GM19238 (cell line): Measurements from ENCODE around the gene AGAP1.

ENCODE experiments used
- DNase-seq: peaks from one replicate; pipeline ENCODE4 v3.0.0; 2011; ENCODE audit warnings: low spot score; ENCODE audit not compliant: insufficient read length

AGAP1 gene

DNA sequence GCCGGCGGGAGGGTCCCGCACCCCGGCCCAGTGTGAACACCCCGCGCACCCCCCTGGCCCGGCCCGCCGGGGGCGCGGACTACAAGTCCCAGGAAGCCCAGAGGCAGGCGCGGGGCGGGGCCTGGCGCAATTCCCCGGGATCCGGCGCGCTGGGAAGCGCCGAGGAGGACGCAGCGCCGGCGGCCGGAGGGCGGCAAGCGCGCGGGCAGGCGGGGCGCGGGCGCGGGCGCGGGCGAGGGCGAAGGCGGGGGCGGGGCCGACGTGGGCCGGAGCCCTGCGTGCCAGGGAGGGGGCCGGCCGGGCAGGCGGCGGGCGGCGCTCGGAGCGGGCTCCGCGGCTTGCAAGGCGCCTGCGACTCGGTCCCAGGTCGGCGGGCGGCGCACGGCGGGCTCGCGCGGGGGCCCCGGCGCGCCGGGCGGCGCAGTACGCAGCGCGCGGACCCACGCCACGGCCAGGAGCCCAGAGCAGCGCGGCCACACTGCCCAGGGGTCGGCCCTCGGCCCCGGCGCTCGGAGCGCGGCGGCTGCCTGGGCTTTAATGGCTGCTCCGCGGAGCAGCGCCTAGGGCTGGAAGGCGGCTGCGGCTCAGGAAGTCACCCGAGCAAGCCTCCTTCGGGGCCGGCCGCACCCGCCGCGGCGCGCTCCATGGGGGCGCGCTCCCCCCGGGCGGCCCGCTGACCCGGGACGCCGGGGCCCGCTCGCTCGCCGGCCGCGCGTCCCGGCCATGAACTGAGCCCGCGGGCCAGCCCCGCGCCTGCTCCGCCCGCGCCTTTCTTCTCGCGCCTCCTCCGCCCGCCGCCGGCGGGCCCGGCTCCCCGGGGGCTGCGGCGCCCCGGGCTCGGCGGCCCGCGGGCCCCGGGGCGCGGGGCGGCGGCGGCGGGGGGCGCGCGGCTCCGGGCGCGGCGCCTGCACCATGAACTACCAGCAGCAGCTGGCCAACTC lies at the start of gene AGAP1:
TSS of gene AGAP1 (plus strand) at position 269 of the 941 bp plus-strand sequence.
- no peak for DNase-seq

DNA sequence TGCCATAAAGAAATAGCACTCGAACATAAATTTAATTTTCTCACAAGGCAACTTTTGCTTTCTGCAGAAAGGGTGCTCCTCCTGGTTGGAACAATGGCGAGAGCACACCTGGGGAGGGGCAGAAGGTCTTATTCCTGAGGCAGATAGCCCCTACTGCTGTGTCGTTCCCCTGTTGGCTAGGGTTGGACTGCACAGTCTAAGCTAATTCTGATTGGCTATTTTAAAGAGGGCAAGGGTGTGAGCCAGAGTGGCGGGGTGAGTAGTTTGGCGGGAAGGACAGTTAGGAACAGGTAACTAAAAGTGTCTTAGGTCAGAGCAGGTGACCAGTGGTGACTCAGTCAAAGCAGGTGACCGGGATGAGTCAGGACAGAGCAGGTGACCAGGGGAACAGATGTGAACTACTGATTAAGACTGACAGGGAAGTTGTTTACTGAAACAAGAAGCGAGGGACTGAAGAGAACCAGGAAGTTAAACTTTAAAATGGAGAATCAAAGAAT lies 49.7 kb upstream of the AGAP1 start:
- no peak for DNase-seq

DNA sequence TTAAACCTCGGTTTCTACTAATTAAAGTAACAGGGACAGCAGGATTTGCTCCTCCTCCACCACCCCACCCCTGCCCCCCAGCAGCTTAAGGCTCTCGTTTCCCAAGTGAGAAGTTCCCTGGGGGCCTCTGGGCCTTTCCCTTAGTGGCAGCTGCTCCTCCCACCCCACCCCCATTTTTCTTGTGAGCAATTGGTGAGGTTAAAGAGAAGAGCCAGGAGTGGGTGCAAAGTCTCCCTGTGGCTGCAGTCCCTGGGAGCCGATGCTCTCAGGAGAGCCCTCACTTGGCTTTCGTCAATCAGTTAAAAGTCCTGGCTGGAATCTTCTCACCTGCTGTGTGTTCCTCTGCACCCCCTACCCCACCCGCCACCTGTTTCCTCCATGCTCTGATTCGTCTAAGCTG lies 48.7 kb upstream of the AGAP1 start:
- DNase-seq, result no peak

DNA sequence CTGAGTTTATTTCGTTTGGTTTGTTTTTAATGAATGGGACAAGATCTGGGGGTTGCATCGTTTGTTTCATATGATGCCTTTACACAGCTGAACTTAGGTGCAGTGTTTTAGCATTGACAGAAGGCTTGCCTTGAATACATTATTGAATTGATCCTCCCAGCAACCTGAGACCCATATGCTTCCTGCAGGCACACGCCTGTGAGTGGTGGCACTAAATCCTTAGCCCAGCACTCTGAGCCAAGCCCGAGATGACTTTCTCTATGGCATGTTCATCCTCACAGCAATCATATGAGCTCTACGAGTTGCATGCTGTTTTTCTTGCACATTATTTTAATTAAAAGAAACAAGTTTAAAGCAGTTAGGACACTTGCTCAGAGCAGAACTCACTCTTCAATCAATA lies 47.8 kb upstream of the AGAP1 start:
- DNase-seq, result no peak

DNA sequence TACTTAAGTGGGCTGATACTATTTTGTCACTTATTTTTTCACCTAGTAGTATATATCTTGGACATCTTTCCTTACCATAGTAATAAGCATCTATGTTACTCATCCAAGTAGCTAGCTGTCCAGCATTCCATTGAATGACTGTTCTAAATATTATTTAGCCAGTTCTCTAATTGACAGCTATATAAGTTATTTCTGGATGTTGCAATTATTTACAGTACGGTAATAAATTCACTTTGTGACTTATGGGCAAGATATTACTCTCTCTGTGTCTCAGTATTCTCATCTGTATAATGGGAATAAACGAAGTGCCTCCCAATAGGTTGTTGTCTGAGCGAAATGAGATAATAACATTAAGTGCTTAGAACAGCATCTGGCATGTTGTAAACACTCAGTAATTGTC lies 46.6 kb upstream of the AGAP1 start:
- no peak for DNase-seq

DNA sequence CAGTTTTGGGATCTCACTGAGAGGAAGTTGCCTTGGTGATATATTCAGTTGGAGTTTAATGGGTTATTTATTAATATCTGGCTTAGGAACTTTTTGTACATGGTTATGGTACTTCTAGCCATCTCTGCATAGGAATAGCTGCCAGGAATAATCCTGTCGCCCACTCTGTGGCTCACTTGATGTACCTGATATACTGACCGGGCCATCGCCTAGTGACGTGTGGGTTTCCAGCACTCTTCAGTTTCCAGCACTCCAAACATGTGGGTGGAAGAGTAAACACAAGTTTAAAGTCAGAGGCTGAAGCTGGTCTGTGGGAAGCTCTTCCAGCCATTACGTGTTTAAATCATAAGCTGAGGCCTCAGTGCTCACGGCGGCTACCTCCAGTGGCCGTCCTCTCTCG lies 44.3 kb upstream of the AGAP1 start:
- DNase-seq, result no peak

DNA sequence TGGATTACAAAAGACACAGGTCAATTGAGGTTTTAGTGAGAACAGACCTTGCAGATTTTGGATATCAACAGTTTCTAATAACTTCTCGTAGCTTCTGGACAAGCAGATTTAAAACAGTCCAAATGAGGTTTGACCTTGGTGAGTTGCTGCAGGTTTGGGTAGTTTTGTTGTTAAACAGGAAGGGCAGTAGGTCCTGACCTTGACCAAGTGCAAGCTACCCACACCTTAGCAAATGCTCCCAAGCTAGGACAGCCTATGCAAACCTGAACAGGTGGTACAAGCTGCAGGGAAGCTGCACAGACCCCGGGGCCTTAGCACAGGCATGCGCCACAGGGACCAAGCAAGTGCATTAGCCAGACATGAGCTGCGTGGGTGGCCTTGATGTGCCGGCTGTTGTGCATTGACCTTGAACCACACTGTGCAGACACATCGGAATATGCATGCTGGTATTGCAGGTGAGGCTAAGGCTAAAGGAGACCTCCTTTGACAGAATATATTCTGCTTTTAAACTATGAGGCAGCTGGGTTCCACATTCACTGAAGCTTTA lies 40.2 kb upstream of the AGAP1 start:
- no peak for DNase-seq

DNA sequence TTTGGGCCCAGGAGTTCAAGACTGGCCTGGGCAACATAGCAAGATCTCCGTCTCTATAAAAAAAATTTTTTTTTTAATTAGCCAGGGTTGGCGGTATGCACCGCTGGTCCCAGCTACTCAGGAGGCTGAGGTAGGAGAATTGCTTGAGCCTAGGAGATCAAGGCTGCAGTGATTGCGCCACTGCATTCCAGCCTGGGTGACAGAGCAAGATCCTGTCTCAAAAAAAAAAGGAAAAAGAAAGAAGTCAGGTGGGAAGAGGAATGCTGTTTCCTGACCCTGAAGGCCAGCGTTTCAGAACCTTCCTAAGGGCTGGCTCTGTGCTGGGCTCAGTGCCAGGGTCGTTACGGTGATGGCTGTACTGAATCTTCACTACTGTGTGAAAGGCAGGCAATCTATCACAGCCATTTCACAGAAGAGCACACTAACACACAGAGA lies 35.0 kb upstream of the AGAP1 start:
- DNase-seq, result no peak

DNA sequence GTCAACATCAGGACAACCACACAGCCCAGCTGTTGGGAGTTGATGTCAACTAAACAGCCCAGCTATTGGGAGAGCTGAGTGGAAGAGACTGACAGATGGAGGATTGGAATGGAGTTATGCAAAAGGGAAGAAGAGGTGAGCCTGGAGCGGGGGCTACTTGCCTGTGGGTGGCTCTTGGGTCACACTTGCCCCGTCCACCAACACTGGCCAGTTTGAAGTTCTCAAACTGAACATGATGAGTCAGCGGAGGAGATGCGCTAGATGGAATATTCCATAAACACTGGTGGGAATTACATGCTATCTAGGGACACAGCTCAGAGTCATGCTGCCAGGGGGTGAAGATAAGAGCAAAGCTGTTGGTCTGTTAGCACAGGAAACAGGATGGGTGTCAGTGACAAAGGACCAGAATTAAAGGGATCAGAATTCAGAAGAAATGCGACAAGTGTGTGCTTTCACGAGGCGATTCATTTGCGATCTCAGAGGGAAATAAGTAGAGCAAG lies 33.2 kb upstream of the AGAP1 start:
- DNase-seq, result no peak

DNA sequence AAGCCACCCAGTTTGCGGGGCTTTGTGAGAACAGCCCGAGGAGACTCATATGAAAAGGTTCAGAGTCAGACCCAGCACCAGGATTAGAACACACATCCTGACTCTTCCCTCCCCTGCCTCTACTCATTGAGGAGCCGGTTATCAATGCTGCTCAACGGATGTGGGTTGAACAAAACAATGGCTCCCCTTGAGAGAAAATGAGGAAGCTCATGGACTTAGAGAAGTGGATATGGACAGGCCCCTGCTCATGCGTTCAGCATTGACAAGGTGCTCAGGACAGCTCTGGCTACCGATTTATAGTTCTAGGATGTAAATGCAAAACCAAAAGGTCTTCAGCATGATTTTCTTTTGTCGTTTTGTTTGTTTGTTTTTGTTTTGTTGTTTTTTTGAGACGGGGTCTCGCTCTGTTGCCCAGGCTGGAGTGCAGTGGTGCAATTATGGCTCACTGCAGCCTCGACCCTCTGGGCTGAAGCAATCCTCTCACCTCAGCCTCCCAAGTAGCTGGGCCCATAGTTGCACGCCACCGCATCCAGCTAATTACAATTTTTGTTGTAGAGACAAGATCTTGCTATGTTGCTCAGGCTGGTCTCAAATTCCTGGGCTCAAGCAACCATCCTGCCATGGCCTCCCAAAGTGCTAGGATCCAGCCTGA lies 32.0 kb upstream of the AGAP1 start:
- no peak for DNase-seq

DNA sequence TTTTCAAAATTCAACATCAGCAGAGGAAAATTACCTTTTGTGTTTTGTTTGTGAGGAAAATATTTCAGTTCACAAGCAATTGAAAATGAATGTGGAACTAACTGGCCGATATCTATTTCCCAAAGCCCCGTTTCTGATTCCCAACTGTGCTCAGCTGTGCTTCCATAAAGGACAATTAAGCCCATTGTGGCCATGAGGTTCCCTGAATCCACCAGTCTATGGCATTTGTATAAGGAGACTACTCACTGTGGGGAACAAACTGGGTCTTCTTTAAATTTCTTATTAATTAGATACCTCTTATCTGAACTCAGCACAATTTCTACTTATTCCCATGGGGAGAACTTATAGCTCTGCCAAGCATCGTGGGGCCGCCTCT lies 31.4 kb upstream of the AGAP1 start:
- DNase-seq, result no peak

DNA sequence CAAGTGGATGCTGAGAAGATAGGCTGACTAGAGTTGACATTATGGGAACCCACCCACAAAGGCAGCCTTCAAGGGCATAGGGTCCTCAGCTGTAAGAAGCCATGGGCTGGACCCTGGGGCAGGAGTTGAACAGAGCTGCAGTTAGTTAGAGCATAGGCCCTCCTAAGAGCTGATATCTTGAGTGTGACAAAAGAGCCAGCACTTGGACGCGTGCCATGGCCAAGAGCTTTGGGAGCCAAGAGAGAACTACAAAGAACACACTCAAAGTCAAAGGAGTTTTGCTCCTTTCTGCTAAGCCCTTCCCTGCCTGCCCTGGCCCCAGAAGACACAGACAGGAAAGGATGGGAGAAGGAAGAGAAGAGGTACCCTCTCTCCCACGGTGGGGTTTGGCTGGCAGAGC lies 29.9 kb upstream of the AGAP1 start:
- no peak for DNase-seq

DNA sequence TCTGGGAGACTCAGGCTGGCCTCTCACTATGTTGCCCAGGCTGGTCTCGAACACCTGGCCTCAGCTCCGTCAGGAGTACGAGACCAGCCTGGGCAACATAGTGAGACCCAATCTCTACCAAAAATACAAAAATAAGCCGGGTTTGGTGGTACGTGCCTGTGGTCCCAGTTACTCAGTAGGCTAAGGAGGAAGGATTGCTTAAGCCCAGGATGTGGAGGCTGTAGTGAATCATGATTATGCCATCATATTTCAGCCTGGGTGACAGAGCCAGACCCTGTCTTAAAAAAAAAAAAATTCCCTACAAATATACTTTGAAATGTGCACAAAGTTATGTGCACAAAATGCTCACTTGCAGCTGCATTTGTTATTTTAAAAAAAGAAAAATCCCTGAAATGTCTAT lies 26.3 kb upstream of the AGAP1 start:
- DNase-seq, result no peak

DNA sequence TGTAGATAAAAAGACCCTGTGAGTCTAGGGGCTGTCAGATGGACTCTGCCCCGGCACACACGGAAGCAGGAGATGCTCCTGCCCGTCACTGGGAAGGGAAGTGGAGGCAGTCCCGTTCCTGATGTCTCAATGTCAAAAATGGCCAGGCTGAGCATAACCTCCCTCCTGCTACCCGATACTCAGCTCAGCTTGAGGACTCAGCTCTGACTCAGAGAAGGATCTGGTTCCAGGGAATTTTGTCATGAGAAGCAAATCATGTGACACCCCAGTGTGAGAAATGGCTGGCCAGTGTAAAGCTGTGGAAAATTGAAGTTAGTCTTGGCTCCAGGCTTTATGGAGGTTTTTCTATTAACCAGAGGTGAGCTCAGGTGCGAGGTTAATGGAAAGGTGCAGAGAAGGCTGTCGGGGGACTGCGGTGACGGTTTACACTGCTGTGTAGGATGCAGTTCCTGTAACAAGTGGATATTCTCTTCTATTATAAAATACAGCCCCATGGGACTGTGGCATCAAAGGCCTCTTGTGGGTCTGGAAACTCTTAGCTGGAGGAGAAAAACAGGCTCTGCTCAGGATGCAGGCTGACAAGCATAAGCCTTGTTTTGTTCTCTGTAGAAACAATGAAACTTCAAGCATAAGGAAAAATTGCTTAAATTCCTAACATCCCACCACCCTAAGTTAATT lies 24.7 kb upstream of the AGAP1 start:
- DNase-seq, result no peak

DNA sequence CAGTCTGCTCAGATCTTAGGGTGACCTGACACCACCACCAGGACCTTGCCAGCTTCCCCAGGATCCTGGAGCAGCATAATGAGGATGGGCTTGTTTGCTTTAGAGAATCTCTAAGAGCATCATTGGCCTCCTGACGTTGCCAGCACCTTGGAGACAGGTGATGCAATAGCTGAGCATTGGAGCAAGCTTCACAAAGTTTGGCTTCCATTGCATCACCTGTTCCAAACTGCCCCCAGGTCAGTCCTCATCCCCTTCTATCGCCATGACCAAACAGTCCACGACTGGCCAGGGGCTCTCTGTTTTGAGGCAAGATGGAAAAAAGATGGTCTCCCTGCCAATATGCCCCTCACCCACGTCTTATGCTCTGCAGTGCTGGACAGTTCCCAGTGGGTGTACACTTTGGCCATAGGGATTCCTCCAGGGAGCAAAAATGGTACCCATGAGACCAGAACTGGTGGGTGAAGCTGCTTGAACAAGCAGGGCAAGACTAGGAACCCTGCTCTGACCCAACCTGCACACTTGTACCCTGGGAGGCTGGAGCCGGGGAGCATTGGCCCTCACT lies 22.6 kb upstream of the AGAP1 start:
- DNase-seq, result no peak

DNA sequence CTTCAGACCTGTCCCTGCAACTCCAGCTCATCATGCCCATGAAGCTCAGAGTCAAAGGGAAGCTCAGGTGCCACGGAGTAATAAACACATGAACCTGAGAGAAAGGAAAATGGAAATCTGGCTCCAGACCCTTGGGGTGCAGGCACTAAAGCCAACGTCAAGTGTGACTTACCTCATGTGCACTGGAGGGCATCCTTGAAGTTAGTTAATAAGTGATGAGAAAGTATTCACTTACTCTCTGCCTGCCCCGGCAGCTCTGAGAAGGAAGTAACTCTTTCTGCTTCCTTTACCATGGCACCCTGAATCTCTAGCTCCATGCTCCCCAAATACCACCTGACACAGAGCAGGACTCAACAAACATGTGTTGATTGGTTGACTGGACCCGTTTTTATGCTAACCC lies 21.4 kb upstream of the AGAP1 start:
- no peak for DNase-seq

DNA sequence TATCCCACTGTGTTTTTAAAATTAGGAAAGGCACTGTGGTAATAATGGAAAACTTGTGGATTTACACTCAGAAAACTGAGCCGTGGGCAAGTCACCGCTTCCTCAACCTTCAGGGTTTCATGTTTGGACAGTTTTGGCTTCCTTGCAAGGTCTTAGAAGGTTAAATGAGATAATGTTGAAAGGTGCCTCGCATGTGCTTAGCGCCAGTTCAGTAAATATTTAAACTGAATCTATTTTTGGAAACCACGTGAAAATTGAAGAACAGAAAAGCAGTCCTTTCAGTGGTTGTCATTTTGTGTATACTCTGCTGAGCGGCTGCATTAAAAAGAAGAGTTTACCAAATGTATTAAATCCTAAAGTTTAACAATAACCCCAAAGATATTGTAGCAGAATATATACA lies 15.2 kb upstream of the AGAP1 start:
- DNase-seq, result no peak

DNA sequence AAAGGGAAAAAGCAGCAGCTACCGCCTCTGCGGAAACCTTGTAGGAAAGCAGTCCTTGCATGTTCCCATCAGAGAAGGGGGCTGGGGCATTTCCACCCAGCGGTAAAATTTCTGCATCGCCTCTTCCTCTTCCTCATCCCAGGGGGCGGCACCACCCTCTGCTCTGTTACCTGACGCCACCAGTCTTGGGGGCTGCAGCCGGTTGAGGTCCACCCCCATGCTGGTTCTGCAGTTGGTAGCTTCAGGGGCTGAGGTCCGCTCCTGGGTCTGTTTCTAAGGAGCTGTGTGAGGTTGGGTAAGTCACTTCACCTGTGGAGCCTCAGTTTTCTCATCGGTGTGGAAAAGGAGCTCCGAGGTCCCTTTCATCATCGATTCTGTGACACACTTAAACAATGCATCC lies 14.2 kb upstream of the AGAP1 start:
- DNase-seq, result no peak

DNA sequence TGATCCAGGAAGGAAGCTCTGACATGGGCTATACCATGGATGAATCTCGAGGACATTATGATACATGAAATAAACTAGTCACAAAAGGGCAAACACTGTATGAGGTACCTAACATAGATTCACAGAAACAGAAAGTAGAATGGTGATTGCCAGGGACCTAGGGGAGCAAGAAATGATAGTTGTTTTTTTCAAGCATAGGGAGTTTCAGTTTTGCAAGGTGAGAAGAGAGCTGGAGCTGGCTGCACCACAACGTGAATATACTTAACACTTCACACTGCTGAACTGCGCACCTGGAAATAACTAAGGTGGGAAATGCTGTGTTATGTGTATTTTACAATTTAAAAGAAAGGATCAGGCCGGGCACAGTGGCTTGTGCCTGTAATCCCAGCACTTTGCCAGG lies 13.2 kb upstream of the AGAP1 start:
- no peak for DNase-seq

DNA sequence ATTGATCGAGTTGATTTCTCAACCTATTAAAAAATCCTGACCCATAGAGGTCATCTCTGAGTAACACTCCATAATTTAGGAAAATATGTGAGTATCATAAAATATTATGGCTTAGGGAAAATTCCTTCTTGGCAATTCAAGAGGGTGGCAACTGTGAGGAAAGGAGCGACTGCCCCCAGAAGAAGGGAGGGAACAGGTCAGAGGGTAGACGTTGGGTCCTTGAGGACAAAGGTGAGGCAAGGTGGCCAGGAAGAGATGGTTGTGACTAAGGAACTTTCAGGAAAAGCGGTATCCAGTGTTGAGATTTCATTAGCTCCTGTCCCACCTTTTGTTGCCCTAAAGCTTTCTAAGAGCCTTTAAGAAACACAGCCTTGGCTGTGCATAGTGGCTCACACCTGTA lies 10.5 kb upstream of the AGAP1 start:
- no peak for DNase-seq

DNA sequence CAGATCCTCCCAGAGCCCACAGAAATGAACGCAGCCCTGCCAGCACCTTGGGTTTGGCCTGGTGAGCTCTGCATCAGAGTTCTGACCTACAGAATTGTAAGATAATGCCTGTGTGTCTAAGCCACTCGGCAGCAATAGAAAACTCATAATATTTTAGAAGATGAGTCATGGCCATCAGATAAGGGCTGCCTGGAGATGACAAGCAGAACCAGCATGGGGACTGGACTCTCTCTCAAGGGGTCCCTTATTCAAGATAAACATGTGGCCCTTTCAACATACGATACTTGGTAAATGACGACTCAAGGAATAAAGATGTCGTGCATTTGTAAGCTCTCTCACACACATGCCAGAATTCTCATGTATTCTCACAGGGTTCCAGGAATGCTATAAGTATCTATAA lies 8.5 kb upstream of the AGAP1 start:
- DNase-seq, result no peak
